Measurements from ENCODE around the gene FRMD1.
A peak's percentile ranks its signal among the peaks of the same experiment; 100 is the strongest.

The FRMD1 gene

DNA sequence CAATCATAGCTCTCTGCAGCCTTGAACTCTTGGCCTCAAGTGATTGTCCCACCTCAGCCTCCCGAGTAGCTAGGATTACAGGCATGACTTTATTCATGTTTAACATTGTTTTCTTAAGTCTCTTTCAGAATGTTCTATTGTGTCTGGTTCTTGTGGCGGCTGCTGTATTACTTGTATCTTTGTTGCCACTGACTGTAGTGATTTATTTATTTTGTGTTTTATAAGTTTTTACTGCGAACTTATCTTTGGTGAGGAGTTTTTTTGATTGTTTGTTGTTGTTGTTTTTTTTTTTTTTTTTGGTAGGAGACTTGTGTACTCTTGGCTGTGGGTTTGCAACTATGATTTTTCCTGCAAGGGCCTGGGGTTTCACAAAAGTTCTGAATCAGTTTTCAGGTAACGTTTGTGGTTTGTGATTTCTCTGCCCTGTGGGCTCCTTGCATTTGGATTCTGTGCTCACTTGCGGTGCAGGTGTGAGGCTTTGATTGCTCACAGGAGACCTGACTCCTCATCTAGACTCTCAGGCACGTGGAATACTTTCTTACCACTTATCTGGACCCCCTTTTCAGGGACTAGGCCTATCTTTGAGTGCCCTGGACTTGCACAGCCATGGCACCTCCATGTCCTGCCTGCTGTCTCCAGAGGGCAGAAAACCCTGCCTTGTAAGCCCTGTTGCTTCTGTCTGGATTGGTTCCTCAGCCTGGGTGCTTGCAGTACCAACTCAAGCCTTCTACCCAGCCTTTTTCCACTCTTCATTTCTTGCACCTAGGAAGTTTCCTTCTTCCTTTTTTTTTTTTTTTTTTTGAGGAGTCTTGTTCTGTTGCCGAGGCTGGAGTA, 56.3 kb downstream of the FRMD1 start:
- DNase-seq = no peak

DNA sequence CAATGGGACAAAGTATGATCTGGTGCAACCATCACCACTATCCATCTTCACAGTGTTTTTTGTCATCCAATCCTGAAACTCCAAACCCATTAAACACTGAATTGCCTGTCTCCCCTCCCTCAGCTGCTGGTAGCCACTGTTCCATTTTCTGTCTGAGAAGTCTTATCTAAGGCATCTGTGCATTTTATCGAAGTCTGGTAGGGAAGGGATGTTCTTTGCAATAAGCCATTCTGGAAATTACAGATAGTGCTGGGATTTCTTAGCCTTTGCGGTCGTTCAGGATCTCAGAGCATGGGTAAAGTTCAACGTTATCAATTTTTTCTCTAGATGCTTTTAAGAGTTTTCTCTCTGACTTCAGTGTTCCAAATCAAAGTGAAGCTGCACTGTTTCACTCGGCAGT, 57.4 kb downstream of the FRMD1 start:
- DNase-seq = no peak

- DNase-seq = no peak
Measured at GRCh38 chr6:168020242-168020641, 58.8 kb downstream of the FRMD1 start.

- DNase-seq = no peak
Measured at GRCh38 chr6:168018664-168019063, 60.3 kb downstream of the FRMD1 start.

- DNase-seq = no peak
Measured at GRCh38 chr6:168017629-168018028, 61.4 kb downstream of the FRMD1 start.

- DNase-seq = no peak
Measured at GRCh38 chr6:168016721-168017525, 62.1 kb downstream of the FRMD1 start.

DNA sequence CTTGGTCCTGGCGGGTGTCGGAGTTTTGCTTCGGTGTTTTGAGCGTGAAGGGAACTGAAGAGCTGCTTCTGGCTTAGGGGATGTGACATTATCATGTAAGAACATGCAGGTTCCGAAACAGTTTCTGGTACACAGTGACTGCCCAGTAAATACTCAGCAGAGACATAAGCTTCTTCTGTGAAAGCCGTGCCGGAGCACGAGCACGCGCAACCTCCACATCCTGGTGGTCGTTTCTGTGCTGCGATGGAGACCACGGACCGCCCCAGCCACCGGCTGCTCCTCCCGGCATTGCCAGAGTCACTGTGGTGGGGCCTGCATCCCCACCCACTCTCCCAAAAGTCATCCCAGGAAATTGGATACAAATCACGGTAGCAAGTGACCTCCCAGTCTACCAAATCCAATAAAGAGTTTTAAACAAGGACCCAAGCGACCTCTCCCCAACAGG, 62.8 kb downstream of the FRMD1 start:
- DNase-seq = no peak

DNA sequence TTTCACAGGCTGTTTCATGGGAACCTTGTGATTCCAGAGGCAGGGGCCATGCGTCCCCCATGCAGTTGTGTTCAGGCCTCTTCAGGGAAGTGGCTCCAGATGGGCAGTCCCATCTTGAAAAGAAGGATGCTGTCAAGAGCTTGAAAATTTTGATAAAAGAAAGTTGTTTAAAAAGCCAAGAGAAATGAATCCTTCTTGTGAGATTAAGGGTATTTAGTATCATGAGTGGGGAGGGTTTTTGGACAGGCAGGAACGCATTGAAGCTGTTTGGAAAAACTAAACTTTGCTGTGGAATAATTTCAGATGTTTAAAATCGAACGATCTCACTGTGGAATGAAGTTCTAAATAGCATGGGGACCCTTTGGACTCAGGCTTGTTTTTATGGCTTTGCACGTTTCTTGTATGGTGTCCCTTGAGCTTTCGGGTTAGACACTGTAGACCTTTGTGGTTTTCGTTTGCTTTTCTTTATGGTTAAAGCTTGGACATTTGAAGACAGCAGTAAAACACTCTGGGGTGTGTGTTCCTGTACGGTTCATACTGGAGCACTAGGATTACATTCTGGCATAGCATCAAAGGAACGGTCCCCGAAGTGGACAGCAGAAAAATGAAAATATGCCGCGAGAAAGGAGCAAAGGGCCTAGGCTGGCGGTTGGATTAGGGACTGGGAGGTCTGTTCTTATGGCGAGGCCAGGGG, 63.4 kb downstream of the FRMD1 start:
- DNase-seq = no peak

GRCh38 chr6:168015009-168015408, 64.0 kb downstream of the FRMD1 start:
- no peak for DNase-seq

DNA sequence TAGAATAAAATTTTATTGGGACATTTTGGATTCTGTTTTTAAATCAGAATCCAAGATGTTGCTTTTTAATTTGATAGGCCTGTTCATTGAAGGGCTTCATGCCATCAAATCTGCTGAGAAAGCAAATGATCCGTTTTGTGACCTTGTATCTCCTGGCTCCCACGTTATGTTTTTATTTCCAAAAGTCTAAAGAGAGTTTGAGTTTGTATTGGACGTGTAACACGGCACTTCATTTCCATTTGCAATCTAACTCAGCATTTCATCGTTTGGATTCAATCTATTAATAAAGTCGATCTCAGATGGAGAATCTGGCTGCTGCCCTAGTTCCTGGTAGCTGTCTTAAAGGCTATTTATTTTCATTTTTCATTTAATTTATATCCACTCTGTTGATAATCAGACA, 64.6 kb downstream of the FRMD1 start:
- no peak for DNase-seq

GRCh38 chr6:168013250-168013915, 65.6 kb downstream of the FRMD1 start:
- no peak for DNase-seq

- no peak for DNase-seq
Measured at GRCh38 chr6:168012431-168013249, 66.4 kb downstream of the FRMD1 start.

GRCh38 chr6:168011291-168011690, 67.7 kb downstream of the FRMD1 start:
- no peak for DNase-seq

GRCh38 chr6:168009331-168009730, 69.7 kb downstream of the FRMD1 start:
- DNase-seq = peak; percentile 75

DNA sequence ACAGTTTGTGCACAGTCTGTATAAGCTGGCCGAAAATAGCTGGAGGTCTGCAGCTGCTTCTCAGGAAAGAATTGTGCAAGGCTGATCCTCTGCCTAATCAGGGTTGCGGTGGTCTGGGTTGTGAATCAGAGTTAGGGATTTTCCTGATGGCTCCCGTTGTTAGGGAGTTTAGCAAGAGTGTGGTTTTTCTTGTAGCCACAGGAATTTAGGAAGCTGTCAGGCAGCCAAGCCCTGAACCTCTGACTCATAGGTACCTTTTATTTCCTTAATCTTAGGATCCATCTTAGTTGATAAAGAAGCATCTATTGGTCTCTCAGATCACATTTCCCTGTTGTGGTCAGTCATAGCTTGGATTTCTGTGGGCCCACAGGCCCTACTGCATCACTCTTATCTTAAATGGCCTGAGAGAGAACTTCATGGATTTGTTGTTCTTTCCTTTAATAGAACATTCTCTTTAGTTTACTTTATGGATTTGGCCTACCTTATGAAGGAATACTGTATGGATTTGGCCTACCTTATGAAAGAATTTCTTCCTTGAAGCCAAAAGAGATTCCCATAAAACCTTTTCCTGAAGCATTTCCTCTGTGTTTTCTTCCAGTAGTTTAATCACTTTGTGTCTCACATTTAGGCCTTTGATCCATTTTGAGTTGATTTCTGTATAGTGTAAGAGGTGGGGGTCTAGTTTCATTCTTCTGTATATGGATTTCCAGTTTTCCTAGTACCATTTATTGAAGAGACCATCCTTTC, 71.2 kb downstream of the FRMD1 start:
- peak; percentile 98 for DNase-seq

DNA sequence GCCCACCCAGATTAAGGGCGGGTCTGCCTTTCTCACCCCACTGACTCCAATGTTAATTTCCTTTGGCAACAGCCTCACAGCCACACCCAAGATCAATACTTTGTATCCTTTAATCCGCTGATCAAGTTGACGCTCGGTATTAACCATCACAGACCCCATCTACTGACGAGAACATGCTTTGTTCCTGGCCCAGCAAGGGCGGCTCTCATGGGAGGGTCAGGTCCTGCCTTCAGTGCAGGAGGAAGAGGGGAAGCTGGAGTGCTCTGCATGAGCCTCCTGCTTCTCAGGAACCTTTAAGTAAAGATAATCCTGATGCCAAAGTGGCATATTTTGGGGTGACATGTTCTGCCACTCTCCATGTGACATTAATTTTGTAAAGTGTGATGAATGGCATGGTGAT, 73.2 kb downstream of the FRMD1 start:
- no peak for DNase-seq

GRCh38 chr6:168004945-168005344, 74.1 kb downstream of the FRMD1 start:
- no peak for DNase-seq

- no peak for DNase-seq
Measured at GRCh38 chr6:168004023-168004422, 75.0 kb downstream of the FRMD1 start.
